A172 (cell line): ENCODE results near the gene CCDC88C. TPM values are rescaled to one million over a fixed set of nuclear protein-coding genes. Genes with fewer than 3 reads are reported as not detected.
"Not testable (repeated sequence)": the region's sequence is repeated elsewhere in the genome, so short reads cannot be mapped to it uniquely, and the experiment has no call there.

Experiments
- DNase-seq: peaks from one replicate; pipeline ENCODE4 v3.0.0-alpha.2; 2015; ENCODE audit warnings: low spot score
- total RNA-seq: library from RNA; depleted of rRNA; stranded (reverse); fragments of >200 nt; shearing (Covaris generic); gene quantifications from 2 replicates; pipeline ENCODE4 v1.2.3, GENCODE V29; 2014; rRNA removed

Gene CCDC88C
- total RNA-seq, 1 experiment from 2014 or later, result 4.7 TPM

GRCh38 chr14:91227183-91227628, 190.4 kb downstream of the CCDC88C start:
- DNase-seq, result no peak

GRCh38 chr14:91226360-91226759, 191.3 kb downstream of the CCDC88C start:
- not testable (repeated sequence) for DNase-seq

GRCh38 chr14:91225025-91225424, 192.6 kb downstream of the CCDC88C start:
- no peak for DNase-seq

GRCh38 chr14:91223028-91223783, 194.4 kb downstream of the CCDC88C start:
- no peak for DNase-seq

Other genes with a start within 250 kb of the CCDC88C start
- gene GPR68, start 173.1 kb downstream of the CCDC88C start, total RNA-seq, result 0.48 and 0.98 TPM in 2 replicates
- gene PPP4R3A, start 92.5 kb upstream of the CCDC88C start, total RNA-seq, result 39.6 and 48.7 TPM in 2 replicates